Measurements from ENCODE around the gene ATP6V1G1. TPM values are rescaled to one million over a fixed set of nuclear protein-coding genes. Genes with fewer than 3 reads are reported as not detected.

Gene ATP6V1G1
- polyA plus RNA-seq, 1 donor (not counting 4 experiments of a cell fraction or from before 2014, with no cell fraction given): 214 TPM

DNA sequence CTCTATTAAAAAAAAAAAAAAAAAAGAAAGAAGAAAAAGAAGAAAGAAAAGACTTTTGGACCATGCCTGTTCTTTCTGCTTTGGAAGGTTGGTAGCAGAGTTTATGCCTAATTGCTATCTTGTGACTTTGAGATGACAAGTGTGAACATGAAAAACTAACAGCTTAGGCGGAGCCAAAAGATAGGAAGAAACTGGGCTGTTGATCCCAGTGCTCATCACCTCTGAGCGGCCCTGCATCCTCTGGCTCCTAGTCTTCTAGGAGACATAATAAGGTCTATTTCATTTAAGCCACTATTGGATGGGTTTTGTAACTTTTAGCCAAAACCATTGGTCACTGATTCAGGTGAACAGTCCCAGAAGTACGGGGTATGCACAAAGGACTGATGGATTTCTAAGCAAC, 34.4 kb upstream of the ATP6V1G1 start:
- dilution Hi-C loops (cut with MboI; ENCODE audit: extremely low pct_ligation_motif_present, low sequenced_read_pairs): no loop called here
- Histone ChIP-seq H3K27ac (ENCODE audit: control insufficient read depth, insufficient read depth, low read length) (peak overlapping the region; percentile 88), H2AFZ (ENCODE audit: control insufficient read depth, low read length) (no peak overlapping the region), H3K9me1 (ENCODE audit: control insufficient read depth, extremely low read depth, insufficient read depth, low read length) (no peaks in the 10 kb centered on the region), H3K36me3 (ENCODE audit: control insufficient read depth in 2 of 2, extremely low read depth in 1 of 2, insufficient read depth in 2 of 2, low read length in 2 of 2) (no peaks in the 10 kb centered on the region), H4K20me1 (ENCODE audit: control insufficient read depth, extremely low read depth, insufficient read depth, low read length) (no peaks in the 10 kb centered on the region), H3K9me3 (ENCODE audit: control insufficient read depth, low read depth, low read length) (no peaks in the 10 kb centered on the region), H3K9ac (ENCODE audit: control insufficient read depth, extremely low read depth, insufficient read depth, low read length) (no peak overlapping the region), H3K27me3 (ENCODE audit: control insufficient read depth, extremely low read depth, insufficient read depth, low read length) (no peaks in the 10 kb centered on the region), H3K79me2 (ENCODE audit: control insufficient read depth, insufficient read depth, low read length) (no peaks in the 10 kb centered on the region), H3K4me1 (ENCODE audit: control insufficient read depth, extremely low read depth, insufficient read depth, low read length) (peaks cover 21% of the 10 kb centered on the region), H3K4me3 (ENCODE audit: control insufficient read depth in 2 of 3, extremely low read depth in 1 of 3, insufficient read depth in 2 of 3, low read depth in 1 of 3, low read length in 3 of 3) (no peak overlapping the region), H3K4me2 (ENCODE audit: control insufficient read depth, extremely low read depth, insufficient read depth, low read depth, low read length) (no peak overlapping the region)
- FAIRE-seq (no peak), DNase-seq (ENCODE audit: low read depth, low spot score) (no peak)
- TF ChIP-seq EZH2 (IDR thresholded peaks at IDR 0.05; ENCODE audit: low read length): no peak
- TF ChIP-seq, protein P1, sequence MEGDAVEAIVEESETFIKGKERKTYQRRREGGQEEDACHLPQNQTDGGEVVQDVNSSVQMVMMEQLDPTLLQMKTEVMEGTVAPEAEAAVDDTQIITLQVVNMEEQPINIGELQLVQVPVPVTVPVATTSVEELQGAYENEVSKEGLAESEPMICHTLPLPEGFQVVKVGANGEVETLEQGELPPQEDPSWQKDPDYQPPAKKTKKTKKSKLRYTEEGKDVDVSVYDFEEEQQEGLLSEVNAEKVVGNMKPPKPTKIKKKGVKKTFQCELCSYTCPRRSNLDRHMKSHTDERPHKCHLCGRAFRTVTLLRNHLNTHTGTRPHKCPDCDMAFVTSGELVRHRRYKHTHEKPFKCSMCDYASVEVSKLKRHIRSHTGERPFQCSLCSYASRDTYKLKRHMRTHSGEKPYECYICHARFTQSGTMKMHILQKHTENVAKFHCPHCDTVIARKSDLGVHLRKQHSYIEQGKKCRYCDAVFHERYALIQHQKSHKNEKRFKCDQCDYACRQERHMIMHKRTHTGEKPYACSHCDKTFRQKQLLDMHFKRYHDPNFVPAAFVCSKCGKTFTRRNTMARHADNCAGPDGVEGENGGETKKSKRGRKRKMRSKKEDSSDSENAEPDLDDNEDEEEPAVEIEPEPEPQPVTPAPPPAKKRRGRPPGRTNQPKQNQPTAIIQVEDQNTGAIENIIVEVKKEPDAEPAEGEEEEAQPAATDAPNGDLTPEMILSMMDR (optimal IDR thresholded peaks at IDR 0.05 in 1 of 3, IDR thresholded peaks at IDR 0.05 in 1 of 3, conservative IDR thresholded peaks at IDR 0.05 in 1 of 3; ENCODE audit: extremely low read depth in 1 of 3, insufficient read depth in 2 of 3, low read length in 3 of 3): no peak

DNA sequence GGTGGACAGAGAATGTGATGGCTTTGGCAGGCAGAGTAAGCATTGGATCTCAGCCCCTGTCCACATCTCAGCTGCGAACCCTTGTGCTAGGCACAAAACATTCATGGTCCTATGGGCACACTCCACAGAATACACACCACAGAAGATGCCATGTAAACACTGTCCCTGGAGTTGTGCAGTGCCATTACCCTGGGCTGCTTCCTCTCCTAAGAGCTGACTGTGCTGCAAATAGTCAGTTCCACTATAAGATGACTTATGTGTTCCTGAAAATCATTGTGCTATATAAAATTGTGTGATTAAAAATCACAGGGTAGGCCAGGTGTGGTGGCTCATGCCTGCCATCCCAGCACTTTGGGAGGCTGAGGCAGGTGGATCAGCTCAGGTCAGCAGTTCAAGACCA, 31.9 kb upstream of the ATP6V1G1 start:
- TF ChIP-seq, protein P1 (optimal IDR thresholded peaks at IDR 0.05 in 1 of 3, IDR thresholded peaks at IDR 0.05 in 1 of 3, conservative IDR thresholded peaks at IDR 0.05 in 1 of 3; ENCODE audit: extremely low read depth in 1 of 3, insufficient read depth in 2 of 3, low read length in 3 of 3): no peak
- TF ChIP-seq EZH2 (IDR thresholded peaks at IDR 0.05; ENCODE audit: low read length): no peak
- FAIRE-seq: no peak

More for the DNA sequence above, 31.9 kb upstream of the ATP6V1G1 start:
- H3K4me1 ChIP-seq (ENCODE audit: control insufficient read depth, extremely low read depth, insufficient read depth, low read length): peaks cover 21% of the 10 kb centered on the region
- H3K27ac ChIP-seq (ENCODE audit: control insufficient read depth, insufficient read depth, low read length): no peak overlapping the region
- no peak overlapping the region for H3K4me3 ChIP-seq (ENCODE audit: control insufficient read depth in 2 of 3, extremely low read depth in 1 of 3, insufficient read depth in 2 of 3, low read depth in 1 of 3, low read length in 3 of 3)
- no peak overlapping the region for H3K4me2 ChIP-seq (ENCODE audit: control insufficient read depth, extremely low read depth, insufficient read depth, low read depth, low read length)
- no peaks in the 10 kb centered on the region for H3K9me1 ChIP-seq (ENCODE audit: control insufficient read depth, extremely low read depth, insufficient read depth, low read length)
- no peaks in the 10 kb centered on the region for H3K36me3 ChIP-seq (ENCODE audit: control insufficient read depth in 2 of 2, extremely low read depth in 1 of 2, insufficient read depth in 2 of 2, low read length in 2 of 2)
- H3K27me3 ChIP-seq (ENCODE audit: control insufficient read depth, extremely low read depth, insufficient read depth, low read length): no peaks in the 10 kb centered on the region
- no peak overlapping the region for H2AFZ ChIP-seq (ENCODE audit: control insufficient read depth, low read length)
- no peaks in the 10 kb centered on the region for H3K79me2 ChIP-seq (ENCODE audit: control insufficient read depth, insufficient read depth, low read length)
- H3K9me3 ChIP-seq (ENCODE audit: control insufficient read depth, low read depth, low read length): no peaks in the 10 kb centered on the region
- DNase-seq (ENCODE audit: low read depth, low spot score): no peak
- no peaks in the 10 kb centered on the region for H4K20me1 ChIP-seq (ENCODE audit: control insufficient read depth, extremely low read depth, insufficient read depth, low read length)
- no peak overlapping the region for H3K9ac ChIP-seq (ENCODE audit: control insufficient read depth, extremely low read depth, insufficient read depth, low read length)
- dilution Hi-C loops (cut with MboI; ENCODE audit: extremely low pct_ligation_motif_present, low sequenced_read_pairs): no loop called here
